ENCODE measurements around the gene ATCAY. TPM values are rescaled to one million over a fixed set of nuclear protein-coding genes. Genes with fewer than 3 reads are reported as not detected.
"Not testable (repeated sequence)": the region's sequence is repeated elsewhere in the genome, so short reads cannot be mapped to it uniquely, and the experiment has no call there.

ATCAY gene
- total RNA-seq, 4 donors from 2014 or later: 0.07 to 0.67 (median 0.12) TPM; not detected in 1

GRCh38 chr19:3936506-3937442, 56.3 kb downstream of the ATCAY start:
- Histone ChIP-seq H3K4me1 (peaks cover 0 to 18% (median 8%) of the 10 kb centered on the region in 3 donors), H3K4me3 (no peak overlapping the region), H3K9me3 (no peaks in the 10 kb centered on the region), H3K27me3 (peaks cover 16% of the 10 kb centered on the region), H3K27ac (no peak overlapping the region), H3K36me3 (no peaks in the 10 kb centered on the region)
- TF ChIP-seq POLR2A (IDR thresholded peaks at IDR 0.05) (no peak), EP300 (IDR thresholded peaks at IDR 0.05) (no peak), POLR2AphosphoS5 (IDR thresholded peaks at IDR 0.05) (no peak), CTCF (IDR thresholded peaks at IDR 0.05) (no peak)
- ATAC-seq: no peak
- 86 to 100% methylated on average over 2 to 7 of the region's 29 CpGs for WGBS, 2 donors (ENCODE audit: low coverage in 1 of 2)

- H3K27ac ChIP-seq, H3K9me3 ChIP-seq, H3K36me3 ChIP-seq, H3K4me1 ChIP-seq, ATAC-seq, H3K4me3 ChIP-seq: not testable (repeated sequence)
- 70 to 79% methylated on average over 4 to 6 of the region's 22 CpGs for WGBS, 2 donors (ENCODE audit: low coverage in 1 of 2)
- H3K27me3 ChIP-seq: peaks cover 11% of the 10 kb centered on the region
Measured at GRCh38 chr19:3938300-3938950, 57.9 kb downstream of the ATCAY start.

- H3K27me3 ChIP-seq: no peaks in the 10 kb centered on the region
- ATAC-seq: peak; percentile 67
Measured at GRCh38 chr19:3942790-3943409, 62.4 kb downstream of the ATCAY start.

GRCh38 chr19:3944018-3944721, 63.7 kb downstream of the ATCAY start:
- Histone ChIP-seq H3K27ac (no peak overlapping the region), H3K4me1 (peaks cover 0 to under 1% (median 0%) of the 10 kb centered on the region in 3 donors), H3K27me3 (no peaks in the 10 kb centered on the region), H3K36me3 (no peaks in the 10 kb centered on the region), H3K9me3 (no peaks in the 10 kb centered on the region), H3K4me3 (no peak overlapping the region)
- WGBS, 2 donors (ENCODE audit: low coverage in 1 of 2): 73 to 79% methylated on average over 9 to 10 of the region's 11 CpGs
- ATAC-seq: no peak
- no peak for TF ChIP-seq EP300 (IDR thresholded peaks at IDR 0.05)
- TF ChIP-seq CTCF (IDR thresholded peaks at IDR 0.05): no peak
- TF ChIP-seq POLR2A (IDR thresholded peaks at IDR 0.05): no peak
- no peak for TF ChIP-seq POLR2AphosphoS5 (IDR thresholded peaks at IDR 0.05)

More at GRCh38 chr19:3942790-3943409, 62.4 kb downstream of the ATCAY start:
- 70 to 100% methylated on average over 1 to 8 of the region's 8 CpGs for WGBS, 2 donors (ENCODE audit: low coverage in 1 of 2)
- no peaks in the 10 kb centered on the region for H3K36me3 ChIP-seq
- H3K4me1 ChIP-seq: no peaks in the 10 kb centered on the region
- no peak overlapping the region for H3K4me3 ChIP-seq
- TF ChIP-seq POLR2A (IDR thresholded peaks at IDR 0.05): no peak
- TF ChIP-seq CTCF (IDR thresholded peaks at IDR 0.05): no peak
- TF ChIP-seq EP300 (IDR thresholded peaks at IDR 0.05): no peak
- TF ChIP-seq POLR2AphosphoS5 (IDR thresholded peaks at IDR 0.05): no peak
- H3K9me3 ChIP-seq: no peaks in the 10 kb centered on the region
- H3K27ac ChIP-seq: peak overlapping the region in 1 of 4 donors; percentile 30

GRCh38 chr19:3945838-3946237, 65.4 kb downstream of the ATCAY start:
- WGBS, 2 donors (ENCODE audit: low coverage in 1 of 2): 7 to 29% methylated on average over 1 of the region's 2 CpGs
- Histone ChIP-seq H3K36me3 (no peaks in the 10 kb centered on the region), H3K27me3 (no peaks in the 10 kb centered on the region), H3K9me3 (no peaks in the 10 kb centered on the region), H3K27ac (peak overlapping the region in 1 of 4 donors; percentile 5), H3K4me3 (no peak overlapping the region), H3K4me1 (peaks cover 0 to 18% (median 5%) of the 10 kb centered on the region in 3 donors)
- TF ChIP-seq POLR2AphosphoS5 (IDR thresholded peaks at IDR 0.05) (no peak), POLR2A (IDR thresholded peaks at IDR 0.05) (no peak), EP300 (IDR thresholded peaks at IDR 0.05) (no peak), CTCF (IDR thresholded peaks at IDR 0.05) (no peak)
- no peak for ATAC-seq

- peaks cover 0 to 34% (median 13%) of the 10 kb centered on the region in 3 donors for H3K4me1 ChIP-seq
- ATAC-seq, H3K36me3 ChIP-seq, H3K4me3 ChIP-seq, H3K27me3 ChIP-seq, H3K9me3 ChIP-seq, H3K27ac ChIP-seq: not testable (repeated sequence)
- 71 to 100% methylated on average over 2 to 7 of the region's 15 CpGs for WGBS, 2 donors (ENCODE audit: low coverage in 1 of 2)
Measured at GRCh38 chr19:3947316-3947933, 66.9 kb downstream of the ATCAY start.

All from gastroesophageal sphincter (tissue), 4 donors.